Fibroblast of mammary gland (primary cell): Measurements from ENCODE around the gene CADPS.

ENCODE experiments used
- DNase-seq: peaks from one replicate; pipeline ENCODE4 v3.0.0-alpha.2; 2010; ENCODE audit warnings: low read depth
- H3K4me3 ChIP-seq: 2 replicates; pipeline ENCODE4 v1.5.1; 2011; ENCODE audit warnings: low read depth, mild to moderate bottlenecking, low read length, moderate library complexity; ENCODE audit not compliant: control insufficient read depth
- CTCF ChIP-seq: conservative IDR thresholded peaks from 2 replicates; pipeline ENCODE4 v1.5.1; 2011; ENCODE audit warnings: low read depth, low read length, inconsistent platforms; ENCODE audit not compliant: control insufficient read depth, insufficient read depth

CADPS gene

GRCh38 chr3:62655056-62655690 lies 220.0 kb downstream of the CADPS start:
- H3K4me3 ChIP-seq, result no peak overlapping the region
- no peak for TF ChIP-seq CTCF
- DNase-seq, result no peak

GRCh38 chr3:62653796-62654195 lies 221.4 kb downstream of the CADPS start:
- no peak for TF ChIP-seq CTCF
- H3K4me3 ChIP-seq, result no peak overlapping the region
- DNase-seq, result no peak

GRCh38 chr3:62647711-62648110 lies 227.5 kb downstream of the CADPS start:
- TF ChIP-seq CTCF, result no peak
- no peak overlapping the region for H3K4me3 ChIP-seq
- no peak for DNase-seq

- DNase-seq, result no peak
- no peak for TF ChIP-seq CTCF
- no peak overlapping the region for H3K4me3 ChIP-seq
Measured at GRCh38 chr3:62644493-62644892, 230.7 kb downstream of the CADPS start.

GRCh38 chr3:62638316-62638715 lies 236.9 kb downstream of the CADPS start:
- no peak for TF ChIP-seq CTCF

GRCh38 chr3:62636235-62636826 lies 238.9 kb downstream of the CADPS start:
- no peak overlapping the region for H3K4me3 ChIP-seq
- DNase-seq, result no peak
- TF ChIP-seq CTCF, result no peak

More at GRCh38 chr3:62638316-62638715, 236.9 kb downstream of the CADPS start:
- no peak overlapping the region for H3K4me3 ChIP-seq
- peak; percentile 47 for DNase-seq
